ENCODE results near the gene SH3BP1. TPM values are rescaled to one million over a fixed set of nuclear protein-coding genes. Genes with fewer than 3 reads are reported as not detected.

SH3BP1 gene
- polyA plus RNA-seq, 1 donor from 2014 or later = 0.63 TPM

GRCh38 chr22:37640591-37641560, 1.4 kb downstream of the SH3BP1 start:
- Histone ChIP-seq H2AFZ (ENCODE audit: low read depth, low read length) (no peak overlapping the region), H3K27me3 (ENCODE audit: insufficient read depth, low read depth, low read length) (peaks cover 15% of the 10 kb centered on the region), H3K79me2 (replicated peaks; ENCODE audit: insufficient read depth, low read length) (no peaks in the 10 kb centered on the region), H3K9me3 (ENCODE audit: low read length) (no peaks in the 10 kb centered on the region), H4K20me1 (ENCODE audit: insufficient read depth) (no peaks in the 10 kb centered on the region), H3K4me3 (ENCODE audit: low read length) (no peak overlapping the region), H3K4me2 (ENCODE audit: low read length) (no peak overlapping the region), H3K9me2 (ENCODE audit: insufficient read depth, low read length) (no peaks in the 10 kb centered on the region), H3K9ac (ENCODE audit: low read length) (no peak overlapping the region), H3F3A (ENCODE audit: insufficient read depth, low read length, poor library complexity, severe bottlenecking) (no peaks in the 10 kb centered on the region), H3K36me3 (ENCODE audit: insufficient read depth, low read length) (no peaks in the 10 kb centered on the region), H3K27ac (ENCODE audit: low read length) (no peak overlapping the region)
- TF ChIP-seq POLR2AphosphoS5 (IDR thresholded peaks at IDR 0.05) (no peak), RAD21 (conservative IDR thresholded peaks at IDR 0.05) (no peak), SMC3 (conservative IDR thresholded peaks at IDR 0.05; ENCODE audit: poor library complexity) (no peak), CTCF (IDR thresholded peaks at IDR 0.05; ENCODE audit: poor library complexity, severe bottlenecking) (no peak), REST (IDR thresholded peaks at IDR 0.05; ENCODE audit: borderline replicate concordance) (no peak), MXI1 (conservative IDR thresholded peaks at IDR 0.05; ENCODE audit: poor library complexity, severe bottlenecking) (no peak), TAF1 (IDR thresholded peaks at IDR 0.05; ENCODE audit: low read depth) (no peak), EZH2 (IDR thresholded peaks at IDR 0.05; ENCODE audit: borderline replicate concordance, insufficient read depth, low read length, poor library complexity, severe bottlenecking) (no peak), EP300 (conservative IDR thresholded peaks at IDR 0.05; ENCODE audit: poor library complexity, severe bottlenecking) (no peak)

- Histone ChIP-seq H3K27ac (ENCODE audit: low read length) (no peak overlapping the region), H3K9me2 (ENCODE audit: insufficient read depth, low read length) (no peaks in the 10 kb centered on the region), H3K79me2 (replicated peaks; ENCODE audit: insufficient read depth, low read length) (no peaks in the 10 kb centered on the region), H3K27me3 (ENCODE audit: insufficient read depth, low read depth, low read length) (peaks cover 15% of the 10 kb centered on the region), H4K20me1 (ENCODE audit: insufficient read depth) (no peaks in the 10 kb centered on the region), H2AFZ (ENCODE audit: low read depth, low read length) (no peak overlapping the region), H3F3A (ENCODE audit: insufficient read depth, low read length, poor library complexity, severe bottlenecking) (no peaks in the 10 kb centered on the region), H3K4me2 (ENCODE audit: low read length) (no peak overlapping the region), H3K9ac (ENCODE audit: low read length) (no peak overlapping the region), H3K9me3 (ENCODE audit: low read length) (no peaks in the 10 kb centered on the region), H3K36me3 (ENCODE audit: insufficient read depth, low read length) (no peaks in the 10 kb centered on the region), H3K4me3 (ENCODE audit: low read length) (no peak overlapping the region)
- TF ChIP-seq EP300 (conservative IDR thresholded peaks at IDR 0.05; ENCODE audit: poor library complexity, severe bottlenecking) (no peak), CTCF (IDR thresholded peaks at IDR 0.05; ENCODE audit: poor library complexity, severe bottlenecking) (no peak), POLR2AphosphoS5 (IDR thresholded peaks at IDR 0.05) (no peak), RAD21 (conservative IDR thresholded peaks at IDR 0.05) (no peak), TAF1 (IDR thresholded peaks at IDR 0.05; ENCODE audit: low read depth) (no peak), SMC3 (conservative IDR thresholded peaks at IDR 0.05; ENCODE audit: poor library complexity) (no peak)
Measured at GRCh38 chr22:37641561-37641949, 2.1 kb downstream of the SH3BP1 start.

Data from neural cell (in vitro differentiated cells).